ENCODE data around the gene LRRC9.

LRRC9 gene

GRCh38 chr14:60106339-60106738 is 186.4 kb downstream of the LRRC9 start:
- peaks cover 40% of the 10 kb centered on the region for H3K79me2 ChIP-seq
- no peak overlapping the region for H3K4me2 ChIP-seq (ENCODE audit: low read length)
- no peak overlapping the region for H2AFZ ChIP-seq
- no peak for TF ChIP-seq CTCF (IDR thresholded peaks at IDR 0.05)
- H3K27me3 ChIP-seq (ENCODE audit: control insufficient read depth, insufficient read depth, low read length) = no peaks in the 10 kb centered on the region
- no peak overlapping the region for H3K27ac ChIP-seq
- H3K9me3 ChIP-seq (ENCODE audit: control insufficient read depth, low read length) = no peaks in the 10 kb centered on the region
- H3K36me3 ChIP-seq (ENCODE audit: control insufficient read depth, insufficient read depth, low read length) = no peaks in the 10 kb centered on the region
- no peak overlapping the region for H3K9ac ChIP-seq
- H3K4me3 ChIP-seq (ENCODE audit: low read depth, low read length) = no peak overlapping the region
- H3K4me1 ChIP-seq = no peaks in the 10 kb centered on the region

GRCh38 chr14:60107477-60107876 is 187.5 kb downstream of the LRRC9 start:
- Histone ChIP-seq H3K79me2 (peaks cover 37% of the 10 kb centered on the region), H3K36me3 (ENCODE audit: control insufficient read depth, insufficient read depth, low read length) (no peaks in the 10 kb centered on the region), H3K4me2 (ENCODE audit: low read length) (no peak overlapping the region), H3K27ac (no peak overlapping the region), H3K27me3 (ENCODE audit: control insufficient read depth, insufficient read depth, low read length) (no peaks in the 10 kb centered on the region), H2AFZ (no peak overlapping the region), H3K9me3 (ENCODE audit: control insufficient read depth, low read length) (no peaks in the 10 kb centered on the region), H3K4me1 (no peaks in the 10 kb centered on the region), H3K9ac (no peak overlapping the region), H3K4me3 (ENCODE audit: low read depth, low read length) (no peak overlapping the region)
- no peak for TF ChIP-seq CTCF (IDR thresholded peaks at IDR 0.05)

- no peak overlapping the region for H3K27ac ChIP-seq
- H3K4me2 ChIP-seq (ENCODE audit: low read length) = no peak overlapping the region
- H3K4me3 ChIP-seq (ENCODE audit: low read depth, low read length) = no peak overlapping the region
- no peaks in the 10 kb centered on the region for H3K4me1 ChIP-seq
- no peak overlapping the region for H2AFZ ChIP-seq
- peaks cover 17% of the 10 kb centered on the region for H3K79me2 ChIP-seq
- H3K36me3 ChIP-seq (ENCODE audit: control insufficient read depth, insufficient read depth, low read length) = no peaks in the 10 kb centered on the region
- no peaks in the 10 kb centered on the region for H3K9me3 ChIP-seq (ENCODE audit: control insufficient read depth, low read length)
- no peak overlapping the region for H3K9ac ChIP-seq
- no peak for TF ChIP-seq CTCF (IDR thresholded peaks at IDR 0.05)
- no peaks in the 10 kb centered on the region for H3K27me3 ChIP-seq (ENCODE audit: control insufficient read depth, insufficient read depth, low read length)
Measured at GRCh38 chr14:60111732-60112131, 191.8 kb downstream of the LRRC9 start.
